ENCODE measurements around the gene GIMD1.

- TF ChIP-seq CTCF (IDR thresholded peaks at IDR 0.05; ENCODE audit: low read depth, low read length, missing input control) (no peak), MAX (IDR thresholded peaks at IDR 0.05) (no peak), ZBTB33 (IDR thresholded peaks at IDR 0.05) (no peak)
These were observed 17.3 kb upstream of the GIMD1 start for GRCh38 chr4:106385853-106386393.
